NOMO-1 treated with dmso at 0.1 percent for 144 hours (cell line): ENCODE results near the gene XYLT2.
A peak's percentile ranks its signal among the peaks of the same experiment; 100 is the strongest.
"Not testable (repeated sequence)": the region's sequence is repeated elsewhere in the genome, so short reads cannot be mapped to it uniquely, and the experiment has no call there.

Experiments used
- DNase-seq: peaks from one replicate; lab custom pipeline; 2025; ENCODE audit not compliant: unreplicated experiment; lab: John Stamatoyannopoulos, UW

XYLT2 gene

GRCh38 chr17:50319306-50320004 lies 26.5 kb upstream of the XYLT2 start:
- no peak for DNase-seq

- DNase-seq = no peak
Measured at GRCh38 chr17:50322271-50322670, 23.7 kb upstream of the XYLT2 start.

- no peak for DNase-seq
Measured at GRCh38 chr17:50323060-50323459, 22.9 kb upstream of the XYLT2 start.

GRCh38 chr17:50325906-50326305 lies 20.0 kb upstream of the XYLT2 start:
- no peak for DNase-seq

GRCh38 chr17:50326831-50327364 lies 19.0 kb upstream of the XYLT2 start:
- DNase-seq = no peak

- DNase-seq = no peak
Measured at GRCh38 chr17:50328363-50329325, 17.3 kb upstream of the XYLT2 start.

- no peak for DNase-seq
Measured at GRCh38 chr17:50329716-50330115, 16.2 kb upstream of the XYLT2 start.

GRCh38 chr17:50330151-50330775 lies 15.7 kb upstream of the XYLT2 start:
- DNase-seq = no peak

- DNase-seq = no peak
Measured at GRCh38 chr17:50331085-50331791, 14.7 kb upstream of the XYLT2 start.

- DNase-seq = peak; percentile 2
Measured at GRCh38 chr17:50332196-50332595, 13.7 kb upstream of the XYLT2 start.

- DNase-seq = not testable (repeated sequence)
Measured at GRCh38 chr17:50333291-50334057, 12.5 kb upstream of the XYLT2 start.

GRCh38 chr17:50337956-50338355 lies 8.0 kb upstream of the XYLT2 start:
- no peak for DNase-seq

- DNase-seq = no peak
Measured at GRCh38 chr17:50338645-50339044, 7.3 kb upstream of the XYLT2 start.

GRCh38 chr17:50339381-50339780 lies 6.5 kb upstream of the XYLT2 start:
- no peak for DNase-seq

- peak; percentile 18 for DNase-seq
Measured at GRCh38 chr17:50344731-50345365, 1.1 kb upstream of the XYLT2 start.

- DNase-seq = peak; percentile 16
Measured at GRCh38 chr17:50346313-50347116, 589 bp downstream of the XYLT2 start.

- DNase-seq = no peak
Measured at GRCh38 chr17:50347117-50347893, 1.4 kb downstream of the XYLT2 start.

- no peak for DNase-seq
Measured at GRCh38 chr17:50347894-50348291, 2.0 kb downstream of the XYLT2 start.
